Myocyte (in vitro differentiated cells): ENCODE data around the gene PPP6R2. TPM values are rescaled to one million over a fixed set of nuclear protein-coding genes. Genes with fewer than 3 reads are reported as not detected.

ENCODE experiments used
- DNase-seq: peaks from one replicate; pipeline ENCODE4 v3.0.0-alpha.2; 2012; ENCODE audit warnings: low read depth
- polyA plus RNA-seq: library from polyadenylated mRNA; unstranded; fragments of >200 nt; gene quantifications from one replicate; pipeline ENCODE4 v1.2.1, GENCODE V29; 2012; ENCODE audit warnings: missing spikeins
- total RNA-seq: library from RNA; depleted of rRNA; stranded (reverse); fragments of >200 nt; gene quantifications from 2 replicates; pipeline ENCODE4 v1.2.3, GENCODE V29; 2014

Gene PPP6R2, protein sequence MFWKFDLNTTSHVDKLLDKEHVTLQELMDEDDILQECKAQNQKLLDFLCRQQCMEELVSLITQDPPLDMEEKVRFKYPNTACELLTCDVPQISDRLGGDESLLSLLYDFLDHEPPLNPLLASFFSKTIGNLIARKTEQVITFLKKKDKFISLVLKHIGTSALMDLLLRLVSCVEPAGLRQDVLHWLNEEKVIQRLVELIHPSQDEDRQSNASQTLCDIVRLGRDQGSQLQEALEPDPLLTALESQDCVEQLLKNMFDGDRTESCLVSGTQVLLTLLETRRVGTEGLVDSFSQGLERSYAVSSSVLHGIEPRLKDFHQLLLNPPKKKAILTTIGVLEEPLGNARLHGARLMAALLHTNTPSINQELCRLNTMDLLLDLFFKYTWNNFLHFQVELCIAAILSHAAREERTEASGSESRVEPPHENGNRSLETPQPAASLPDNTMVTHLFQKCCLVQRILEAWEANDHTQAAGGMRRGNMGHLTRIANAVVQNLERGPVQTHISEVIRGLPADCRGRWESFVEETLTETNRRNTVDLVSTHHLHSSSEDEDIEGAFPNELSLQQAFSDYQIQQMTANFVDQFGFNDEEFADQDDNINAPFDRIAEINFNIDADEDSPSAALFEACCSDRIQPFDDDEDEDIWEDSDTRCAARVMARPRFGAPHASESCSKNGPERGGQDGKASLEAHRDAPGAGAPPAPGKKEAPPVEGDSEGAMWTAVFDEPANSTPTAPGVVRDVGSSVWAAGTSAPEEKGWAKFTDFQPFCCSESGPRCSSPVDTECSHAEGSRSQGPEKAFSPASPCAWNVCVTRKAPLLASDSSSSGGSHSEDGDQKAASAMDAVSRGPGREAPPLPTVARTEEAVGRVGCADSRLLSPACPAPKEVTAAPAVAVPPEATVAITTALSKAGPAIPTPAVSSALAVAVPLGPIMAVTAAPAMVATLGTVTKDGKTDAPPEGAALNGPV
- total RNA-seq, result 65.8 and 74.8 TPM in 2 replicates
- polyA plus RNA-seq, result 39.5 TPM

DNA sequence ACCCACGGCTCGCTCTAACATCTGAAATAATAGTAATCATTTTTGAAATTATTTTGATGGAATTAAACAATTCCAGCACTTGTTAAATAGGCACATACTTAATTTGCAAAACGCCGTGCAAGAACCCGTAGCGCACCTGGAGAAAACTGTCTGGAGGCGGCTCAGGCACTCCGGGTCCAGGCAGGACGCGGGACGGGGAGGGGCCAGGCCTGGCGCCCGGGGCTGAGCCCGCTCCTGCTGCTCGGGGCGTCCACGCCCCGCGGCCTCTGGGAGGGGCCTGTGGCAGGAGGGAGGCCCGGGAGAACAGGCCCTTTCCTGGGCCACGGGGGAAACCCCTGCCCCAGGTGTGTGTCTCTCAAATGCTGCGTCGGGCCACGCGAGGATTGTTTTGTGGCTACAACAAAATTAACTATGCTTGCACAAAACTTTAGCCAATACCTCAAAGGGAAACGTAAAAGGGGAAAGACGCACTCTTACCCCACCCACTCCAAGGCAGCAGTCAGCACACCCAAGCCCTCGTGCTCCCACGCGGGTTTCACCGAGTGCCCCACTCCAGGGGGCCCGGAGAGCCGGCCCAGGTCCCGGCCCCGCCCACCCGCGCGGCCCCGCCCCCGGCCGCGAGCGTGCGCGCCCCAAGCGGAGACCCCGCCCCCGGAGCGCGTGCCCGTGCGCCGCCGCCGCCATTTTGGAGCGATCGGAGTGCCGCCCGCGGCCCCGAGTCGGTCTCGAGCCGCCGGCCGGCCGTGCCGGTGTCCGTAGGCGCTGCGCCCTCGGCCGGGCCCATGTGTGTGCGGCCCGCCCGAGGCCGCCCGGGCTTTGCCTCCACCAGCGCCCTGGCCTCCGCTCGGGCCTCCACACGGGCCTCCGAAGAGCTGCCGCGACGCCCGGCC, at the start of gene PPP6R2:
Gene PPP6R2 (plus strand): TSS at position 677 of the 890 bp plus-strand sequence. CDS start 50,582 bp downstream, outside the sequence.
- peak; percentile 74 for DNase-seq

DNA sequence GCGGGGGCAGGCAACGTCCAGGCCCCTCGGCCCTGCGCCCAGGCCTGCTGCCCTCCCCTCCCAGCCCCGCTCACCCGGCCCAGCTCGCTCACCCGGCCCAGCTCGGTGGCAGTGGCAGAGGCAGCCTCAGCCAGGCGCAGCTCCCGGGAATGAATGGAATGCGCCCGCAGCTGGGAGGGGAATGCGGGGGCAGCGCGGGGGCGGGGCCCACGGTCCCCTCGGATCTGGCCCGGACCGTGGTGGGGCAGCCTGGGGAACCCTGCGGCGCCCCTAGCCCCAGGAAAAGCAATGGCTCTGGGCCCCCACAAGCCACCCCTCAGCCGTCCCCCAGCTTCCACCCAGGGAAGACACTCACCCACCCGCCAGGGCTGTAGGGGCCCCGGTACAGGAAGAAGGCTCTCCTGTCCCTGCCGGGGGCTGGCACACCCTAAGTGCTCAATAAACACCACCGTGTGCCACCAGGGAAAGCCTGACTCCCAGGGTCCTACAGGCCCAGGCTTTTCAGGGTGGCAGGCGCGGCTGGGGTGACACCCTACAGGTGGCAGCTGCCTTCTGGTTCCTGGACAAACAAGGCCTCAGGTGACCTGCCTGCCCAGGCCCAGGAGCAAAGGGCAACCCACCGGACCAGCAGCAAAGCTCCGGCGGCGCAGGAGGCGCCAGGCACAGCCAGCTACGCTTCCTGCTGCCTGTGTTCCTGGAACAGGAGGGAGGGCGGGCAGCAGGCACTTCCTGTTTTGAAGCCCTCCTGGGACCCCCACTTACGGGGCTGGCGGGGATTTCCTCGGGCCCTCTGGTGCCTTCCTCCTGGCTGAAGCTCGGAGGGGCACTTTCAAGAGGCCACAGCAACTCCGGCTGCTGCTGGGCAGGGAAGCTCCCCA, 49.4 kb upstream of the PPP6R2 start:
- peak; percentile 88 for DNase-seq

DNA sequence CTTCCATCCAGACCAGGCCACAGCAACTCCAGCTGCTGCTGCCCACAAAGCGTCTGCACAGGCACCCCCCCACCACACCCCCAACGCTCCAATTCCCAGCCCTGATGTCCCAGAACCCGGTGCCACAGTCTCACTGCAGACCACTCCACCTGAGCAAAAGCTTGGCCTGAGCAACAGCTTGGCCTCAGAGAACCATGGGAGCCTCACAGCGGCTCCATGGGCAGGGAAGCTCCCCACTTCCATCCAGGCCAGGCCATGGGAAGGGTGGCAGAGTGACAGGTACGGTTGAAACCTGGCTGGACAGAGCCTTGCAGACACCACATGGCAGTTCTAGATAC, 48.8 kb upstream of the PPP6R2 start:
- DNase-seq, result peak; percentile 75

DNA sequence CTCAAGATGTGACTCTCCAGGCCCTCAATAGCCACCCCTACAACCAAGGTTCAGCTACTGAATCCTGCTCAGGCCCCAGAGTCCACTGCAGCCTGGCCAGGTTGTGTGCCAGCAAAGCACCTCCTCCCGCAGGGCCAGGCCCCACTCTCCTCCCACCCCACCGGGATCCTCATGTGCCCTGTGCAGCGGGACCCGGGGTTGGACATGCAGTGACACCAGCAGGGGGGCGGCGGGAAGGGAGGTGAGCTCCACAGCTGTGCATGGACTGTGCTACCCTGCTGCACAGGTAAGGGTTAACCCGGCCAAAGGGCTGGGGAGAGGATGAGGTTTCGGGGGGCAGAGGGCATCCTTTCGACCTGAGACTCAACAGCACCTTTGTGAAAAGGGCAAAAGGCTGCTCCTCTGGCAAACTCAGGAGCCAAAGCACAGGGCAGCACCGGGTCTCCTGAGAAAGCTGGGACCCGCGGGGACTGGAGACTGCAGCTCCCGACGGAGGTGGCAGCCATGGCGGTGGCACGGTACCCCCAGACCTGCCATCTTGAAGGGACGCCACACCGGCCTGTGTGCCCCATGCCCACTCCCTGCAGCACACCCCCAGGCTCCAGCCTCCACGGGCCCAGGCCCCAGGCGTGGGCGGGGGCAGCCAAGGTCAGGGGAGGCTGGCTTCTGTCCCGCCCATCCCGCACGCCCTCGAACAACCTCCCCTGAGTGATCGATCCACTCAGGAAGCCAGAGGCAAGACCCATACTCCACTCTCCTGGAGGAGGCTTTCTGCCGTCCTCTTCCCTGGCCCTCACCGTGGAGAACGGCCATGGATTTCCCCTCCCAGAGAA, 46.3 kb upstream of the PPP6R2 start:
- DNase-seq, result no peak

DNA sequence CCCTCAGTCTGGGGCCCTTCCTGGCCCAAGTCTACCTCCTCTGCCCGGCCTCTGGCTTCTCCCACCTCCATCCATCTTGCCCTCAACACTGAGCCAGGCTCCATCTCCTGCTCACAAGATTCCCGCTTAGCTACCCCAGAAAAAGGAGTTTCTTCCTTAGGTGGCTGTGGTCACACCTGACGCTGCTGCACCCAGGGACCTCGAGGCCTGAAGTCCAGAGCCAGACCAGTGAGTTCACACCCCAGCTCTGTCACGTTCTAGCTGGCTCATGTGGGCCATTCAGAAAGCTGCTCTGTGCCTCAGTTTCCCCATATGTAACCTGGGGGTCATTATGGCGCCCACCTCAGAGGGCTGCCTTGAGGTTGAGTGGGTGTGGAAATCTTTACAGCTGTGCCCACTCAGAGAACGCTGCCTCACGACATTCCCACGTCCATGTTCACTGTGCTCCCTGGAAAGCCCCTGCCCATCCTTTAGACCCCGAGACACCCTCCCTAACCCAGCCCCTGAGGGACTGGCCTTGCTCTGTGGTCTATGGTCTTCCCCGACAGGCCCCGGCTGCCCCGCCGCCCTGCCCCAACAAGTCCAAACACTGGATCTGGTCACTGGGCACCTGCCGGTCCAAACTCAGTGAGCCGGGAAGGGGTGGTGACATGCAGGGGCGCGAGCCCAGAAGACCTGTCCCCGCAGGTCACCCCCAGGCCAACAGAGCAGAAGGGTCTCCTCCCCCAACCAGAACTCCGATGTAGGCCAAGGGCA, 45.4 kb upstream of the PPP6R2 start:
- DNase-seq, result no peak

DNA sequence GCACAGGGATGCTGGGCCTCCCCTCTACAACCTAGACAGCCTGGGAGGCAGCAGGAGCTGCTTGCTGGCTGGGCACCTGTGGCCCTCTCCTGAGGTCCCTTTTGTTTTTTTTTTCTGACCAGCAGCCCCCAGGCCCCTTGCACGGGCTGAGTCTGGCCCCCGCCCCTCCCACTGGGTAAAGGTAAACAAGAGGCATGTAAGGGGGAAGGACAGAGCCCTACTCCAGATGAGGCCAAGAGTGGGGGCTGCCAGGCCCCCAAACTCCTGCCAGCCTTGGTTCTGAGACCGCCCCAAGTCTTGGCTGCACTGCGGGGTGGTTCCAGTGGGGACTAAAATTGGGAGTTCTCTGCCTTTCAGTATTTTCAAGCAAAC, 44.9 kb upstream of the PPP6R2 start:
- DNase-seq, result no peak

DNA sequence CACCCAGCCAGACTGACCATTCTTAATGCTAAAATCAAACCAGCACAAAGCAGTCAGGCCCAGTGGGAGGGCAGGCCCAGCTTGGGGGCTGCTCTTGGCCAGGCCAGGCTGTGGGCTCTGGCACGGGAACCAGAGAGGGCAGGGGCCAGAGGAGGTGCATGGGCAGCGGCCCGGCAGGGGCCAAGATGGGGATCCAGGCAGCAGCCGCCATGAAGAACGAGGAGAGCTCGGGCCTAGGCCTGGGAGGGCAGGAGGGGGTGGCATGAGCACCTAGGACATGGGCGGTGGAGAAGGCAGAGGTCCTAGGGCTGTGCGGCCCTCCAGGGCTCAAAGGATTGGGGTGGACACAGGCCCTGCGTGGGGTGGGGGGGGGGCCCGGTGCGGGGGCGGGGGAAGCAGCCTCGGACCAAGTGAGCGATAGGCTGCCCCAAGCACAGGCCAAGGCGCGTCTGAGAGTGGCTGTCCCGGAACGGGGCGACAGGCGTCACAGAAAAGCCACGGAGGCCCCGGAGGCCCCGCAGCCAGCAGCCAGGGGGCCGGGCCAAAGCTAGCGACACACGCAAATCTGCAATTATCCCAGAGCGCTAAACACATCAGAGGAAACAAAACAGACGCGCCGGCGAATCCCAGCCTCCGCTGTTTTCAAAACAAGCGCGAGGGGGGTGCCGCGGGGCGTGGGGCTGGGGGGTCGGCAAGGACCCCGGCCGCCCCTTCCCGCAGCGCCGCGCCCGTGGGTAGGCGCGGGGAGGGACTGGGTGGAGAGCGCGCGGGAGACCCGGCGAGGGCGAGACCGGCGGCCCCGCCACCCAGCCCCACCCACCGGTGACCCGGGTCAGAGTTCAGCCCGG, 44.0 kb upstream of the PPP6R2 start:
- DNase-seq, result no peak

DNA sequence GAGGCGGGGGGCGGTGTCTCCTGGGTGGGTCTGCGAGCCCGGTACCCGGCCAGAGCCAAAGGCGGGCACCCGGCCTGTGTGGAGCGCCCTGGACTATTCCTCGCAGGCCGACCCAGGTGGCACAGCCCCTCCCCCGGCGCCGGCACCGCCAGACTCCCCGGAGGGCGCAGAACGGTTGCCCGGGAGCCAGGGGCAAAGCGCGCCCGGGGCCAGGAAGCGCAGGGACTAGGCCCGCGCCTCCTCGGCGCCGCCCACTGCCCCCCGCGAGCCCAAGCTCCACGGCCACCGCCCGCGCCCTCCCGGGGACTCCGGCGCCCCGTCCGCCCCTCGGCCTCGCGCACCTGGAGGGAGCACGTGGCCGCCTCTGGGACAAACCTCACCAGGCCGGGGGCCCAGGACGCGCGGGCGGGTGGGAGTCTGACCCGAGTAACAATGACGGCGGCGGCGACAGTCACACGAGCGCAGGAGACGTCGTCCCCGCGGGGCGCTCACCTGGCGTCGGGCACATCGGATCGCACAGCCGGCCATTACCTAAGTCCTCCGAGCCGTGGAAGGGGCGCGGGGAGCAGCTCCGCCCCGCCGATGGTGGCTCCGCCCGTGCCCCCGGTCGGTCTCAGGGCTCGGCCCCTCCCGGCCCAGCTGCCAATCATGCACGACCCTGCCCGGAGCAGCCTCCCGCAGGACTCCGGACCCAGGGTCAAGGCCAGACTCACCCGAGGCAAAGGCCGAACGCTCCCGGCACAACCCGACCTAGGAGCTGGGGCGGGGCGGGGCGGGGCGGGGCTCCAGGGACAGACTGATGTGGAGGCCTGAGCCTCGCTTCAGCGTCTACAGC, 43.1 kb upstream of the PPP6R2 start:
- DNase-seq, result no peak

DNA sequence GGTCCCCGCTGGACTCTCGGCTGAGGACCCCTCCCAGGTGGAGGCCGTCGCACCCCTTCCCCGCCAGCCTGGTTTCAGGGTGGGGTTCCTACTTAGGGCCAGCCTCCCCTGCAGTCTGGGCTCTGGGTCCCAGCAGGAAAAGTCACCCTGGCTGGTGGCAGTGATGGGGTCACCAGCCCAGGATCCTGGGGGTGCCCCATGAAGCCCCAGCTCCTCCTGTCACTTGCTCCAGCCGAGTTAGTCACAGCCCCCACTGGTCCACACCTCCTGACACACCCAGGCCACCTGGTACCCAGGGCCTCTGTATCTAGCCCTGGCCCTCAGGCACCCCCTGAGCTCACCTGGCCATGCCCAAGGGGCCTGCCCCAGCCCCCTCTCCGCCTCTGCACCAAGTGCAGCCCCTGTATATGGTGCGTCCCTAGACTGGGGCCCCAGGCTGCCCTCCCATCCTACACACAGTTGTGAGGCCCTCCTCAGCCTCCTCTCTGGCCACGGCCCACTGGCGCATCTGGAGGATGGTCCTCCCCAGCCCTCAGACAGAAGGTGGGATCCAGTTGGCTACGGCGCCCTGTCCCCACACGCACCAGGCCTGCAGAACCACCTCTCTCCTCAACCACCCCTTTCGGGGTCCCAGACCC, 42.4 kb upstream of the PPP6R2 start:
- no peak for DNase-seq

DNA sequence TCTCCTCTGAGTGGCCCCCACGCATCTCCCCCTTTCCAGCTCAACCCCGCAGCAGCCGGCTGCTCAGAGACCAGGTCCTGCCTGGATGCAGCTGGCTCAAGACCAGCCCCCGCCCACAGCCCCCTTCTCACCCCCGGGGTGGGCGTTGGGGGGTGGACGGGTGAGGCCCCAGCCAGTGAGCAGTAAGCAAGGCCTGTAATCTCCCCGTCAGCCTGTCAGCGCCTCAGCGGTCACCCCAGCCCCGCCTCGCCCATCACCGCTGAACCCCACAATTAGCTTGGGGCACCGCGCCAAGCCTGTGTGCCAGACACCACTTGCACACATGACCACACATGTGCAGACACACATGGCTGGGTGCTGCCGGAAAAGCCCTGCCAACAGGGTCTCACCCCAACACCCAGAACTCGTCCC, 41.5 kb upstream of the PPP6R2 start:
- DNase-seq, result no peak

DNA sequence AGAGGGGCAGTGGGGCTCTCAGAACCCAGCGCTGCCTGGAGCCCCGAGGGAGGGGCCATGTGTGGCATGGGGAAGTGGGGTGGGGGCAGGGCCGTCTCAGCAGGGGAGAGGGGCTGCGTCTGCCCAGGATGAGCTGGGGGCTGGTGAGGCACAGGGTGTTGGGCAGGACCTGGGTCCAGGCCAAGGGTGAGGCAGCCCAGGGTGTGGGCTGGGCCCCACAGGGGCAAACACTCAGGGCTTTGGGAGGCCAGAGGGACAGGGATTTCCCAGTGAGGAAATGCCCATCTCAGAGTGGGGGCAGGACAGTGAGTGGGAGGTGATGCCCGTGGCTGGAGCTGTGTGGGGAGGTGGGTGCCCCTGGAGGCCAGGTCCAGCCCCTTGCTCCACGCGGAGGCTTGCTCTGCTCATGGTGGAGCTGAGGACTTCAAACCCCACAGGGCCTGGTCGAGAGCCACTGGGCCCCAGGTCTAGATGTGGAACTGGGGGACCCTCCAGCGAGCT, 41.0 kb upstream of the PPP6R2 start:
- DNase-seq, result peak; percentile 51

DNA sequence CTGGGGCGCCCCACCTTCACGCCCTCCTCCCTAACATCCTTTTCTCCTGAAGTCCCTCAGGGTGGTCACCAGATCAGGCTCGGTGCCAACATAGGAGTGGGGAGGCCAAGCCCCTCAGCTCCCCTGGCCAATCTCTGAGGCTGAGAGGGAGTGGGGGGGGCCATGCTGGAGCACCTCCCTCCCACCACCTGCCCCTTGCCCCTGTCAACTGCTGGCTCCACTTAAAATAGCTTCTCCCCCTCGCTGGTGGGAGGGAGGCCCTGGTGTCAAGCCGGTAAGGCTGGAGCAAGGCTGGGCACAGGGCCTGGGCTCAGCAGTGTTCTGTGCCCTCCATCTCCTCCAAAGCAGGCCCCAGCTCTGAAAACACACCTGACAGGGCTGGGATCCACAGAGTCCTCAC, 40.6 kb upstream of the PPP6R2 start:
- DNase-seq, result peak; percentile 82

DNA sequence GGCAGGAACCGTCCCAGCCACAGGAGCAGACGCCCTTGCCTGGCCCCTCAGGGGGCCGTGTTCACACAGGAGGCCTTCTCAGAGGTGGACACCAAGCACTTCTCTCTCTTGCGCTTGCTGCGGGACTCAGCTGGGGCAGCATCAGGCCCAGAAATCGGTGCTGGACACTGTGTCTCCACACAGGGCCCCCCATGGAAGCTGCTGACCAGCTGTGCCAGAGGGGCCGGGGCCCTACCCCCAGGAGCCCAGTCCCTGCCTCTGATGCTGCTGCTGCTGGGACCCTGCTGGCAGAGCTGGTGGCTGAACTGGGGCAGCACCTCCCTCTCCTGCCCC, 39.6 kb upstream of the PPP6R2 start:
- peak; percentile 36 for DNase-seq

DNA sequence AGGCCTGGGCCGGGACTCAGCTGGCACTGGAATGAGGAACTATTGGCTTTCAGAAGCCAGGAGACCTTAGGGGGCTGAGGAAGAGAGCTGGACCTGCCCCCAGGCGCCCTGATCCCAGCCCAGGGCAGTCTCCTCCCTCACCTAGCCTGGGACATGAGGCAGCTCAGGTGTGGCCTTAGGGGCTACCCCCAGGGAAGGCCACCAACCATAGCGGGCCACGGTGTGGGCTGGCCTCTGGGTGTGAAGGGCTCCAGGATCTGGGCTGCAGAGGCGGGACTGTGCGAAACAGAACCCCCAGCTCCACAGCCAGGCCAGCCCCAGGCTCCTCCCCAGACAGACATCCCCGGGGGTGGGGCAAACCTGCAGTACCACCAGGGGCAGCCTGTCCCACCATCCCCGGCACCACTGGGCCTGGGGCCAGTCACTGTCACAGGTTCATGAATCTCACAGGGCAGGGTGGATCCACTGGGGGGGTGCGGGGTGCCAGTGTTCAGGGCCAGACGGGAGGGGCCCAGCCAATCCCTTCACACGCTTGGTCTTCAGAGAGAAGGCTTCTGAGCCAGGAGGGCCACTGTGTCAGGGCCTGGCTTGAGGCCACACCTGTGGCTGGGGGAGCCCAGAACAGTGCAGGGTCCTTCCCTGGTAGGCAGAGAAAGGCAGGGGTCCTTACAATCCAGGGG, 39.1 kb upstream of the PPP6R2 start:
- DNase-seq, result peak; percentile 72
